PC-9 (cell line): ENCODE data around the gene RPGRIP1.

ENCODE experiments used
- EZH2 ChIP-seq: fragments of 200-600 bp; sonication (generic); IDR thresholded peaks from 2 replicates; pipeline ENCODE4 v1.8.0; 2017; ENCODE audit warnings: antibody characterized with exemption, low read depth
- TF ChIP-seq, protein P1 (sequence below): fragments of 200-600 bp; sonication (generic); conservative IDR thresholded peaks from 2 replicates; pipeline ENCODE4 v1.6.1; 2017; ENCODE audit warnings: mixed run types, antibody characterized with exemption, mild to moderate bottlenecking, moderate library complexity

DNA sequence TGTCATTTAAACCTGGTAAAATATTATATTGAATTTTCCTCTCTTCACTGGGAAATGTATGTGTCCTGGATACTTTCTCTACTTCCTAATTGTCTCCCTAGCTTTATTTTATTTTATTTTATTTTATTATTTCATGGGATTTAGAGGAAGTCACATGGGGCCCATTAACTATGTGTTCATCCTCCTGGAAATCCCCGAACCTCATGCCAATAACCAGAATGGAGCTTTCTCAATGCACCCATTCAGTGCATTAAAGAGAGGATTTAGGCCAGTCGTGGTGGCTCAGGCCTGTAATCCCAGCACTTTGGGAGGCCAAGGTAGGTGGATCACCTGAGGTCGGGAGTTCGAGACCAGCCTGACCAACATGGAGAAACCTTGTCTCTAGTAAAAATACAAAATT is 1.3 kb upstream of the RPGRIP1 start:
- TF ChIP-seq EZH2 = no peak
- TF ChIP-seq, protein P1, sequence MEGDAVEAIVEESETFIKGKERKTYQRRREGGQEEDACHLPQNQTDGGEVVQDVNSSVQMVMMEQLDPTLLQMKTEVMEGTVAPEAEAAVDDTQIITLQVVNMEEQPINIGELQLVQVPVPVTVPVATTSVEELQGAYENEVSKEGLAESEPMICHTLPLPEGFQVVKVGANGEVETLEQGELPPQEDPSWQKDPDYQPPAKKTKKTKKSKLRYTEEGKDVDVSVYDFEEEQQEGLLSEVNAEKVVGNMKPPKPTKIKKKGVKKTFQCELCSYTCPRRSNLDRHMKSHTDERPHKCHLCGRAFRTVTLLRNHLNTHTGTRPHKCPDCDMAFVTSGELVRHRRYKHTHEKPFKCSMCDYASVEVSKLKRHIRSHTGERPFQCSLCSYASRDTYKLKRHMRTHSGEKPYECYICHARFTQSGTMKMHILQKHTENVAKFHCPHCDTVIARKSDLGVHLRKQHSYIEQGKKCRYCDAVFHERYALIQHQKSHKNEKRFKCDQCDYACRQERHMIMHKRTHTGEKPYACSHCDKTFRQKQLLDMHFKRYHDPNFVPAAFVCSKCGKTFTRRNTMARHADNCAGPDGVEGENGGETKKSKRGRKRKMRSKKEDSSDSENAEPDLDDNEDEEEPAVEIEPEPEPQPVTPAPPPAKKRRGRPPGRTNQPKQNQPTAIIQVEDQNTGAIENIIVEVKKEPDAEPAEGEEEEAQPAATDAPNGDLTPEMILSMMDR = no peak
